BLaER1 (cell line): ENCODE data around the gene PPP1R12A.
"Not testable (repeated sequence)": the region's sequence is repeated elsewhere in the genome, so short reads cannot be mapped to it uniquely, and the experiment has no call there.

ENCODE experiments used
- H3K27ac ChIP-seq: shearing (Covaris generic); formaldehyde crosslinking; 2 replicates; pipeline ENCODE4 v1.8.1; 2022
- H3K27me3 ChIP-seq: shearing (Covaris generic); formaldehyde crosslinking; 2 replicates; pipeline ENCODE4 v1.8.1; 2022
- H3K36me3 ChIP-seq: shearing (Covaris generic); formaldehyde crosslinking; 2 replicates; pipeline ENCODE4 v1.8.1; 2022
- H3K4me1 ChIP-seq: shearing (Covaris generic); formaldehyde crosslinking; 2 replicates; pipeline ENCODE4 v1.8.1; 2022
- H3K4me2 ChIP-seq: shearing (Covaris generic); formaldehyde crosslinking; 2 replicates; pipeline ENCODE4 v1.8.1; 2022
- H3K4me3 ChIP-seq: shearing (Covaris generic); formaldehyde crosslinking; 2 replicates; pipeline ENCODE4 v1.8.1; 2022
- H3K9ac ChIP-seq: shearing (Covaris generic); formaldehyde crosslinking; 2 replicates; pipeline ENCODE4 v1.8.1; 2022
- H3K9me3 ChIP-seq: shearing (Covaris generic); formaldehyde crosslinking; 2 replicates; pipeline ENCODE4 v1.8.1; 2022
- H4K20me1 ChIP-seq: shearing (Covaris generic); formaldehyde crosslinking; 2 replicates; pipeline ENCODE4 v1.8.1; 2022
- Cebpa-rat ChIP-seq: shearing (Covaris generic); IDR thresholded peaks from 2 replicates; pipeline ENCODE4 v1.8.1; 2022

The PPP1R12A gene

DNA sequence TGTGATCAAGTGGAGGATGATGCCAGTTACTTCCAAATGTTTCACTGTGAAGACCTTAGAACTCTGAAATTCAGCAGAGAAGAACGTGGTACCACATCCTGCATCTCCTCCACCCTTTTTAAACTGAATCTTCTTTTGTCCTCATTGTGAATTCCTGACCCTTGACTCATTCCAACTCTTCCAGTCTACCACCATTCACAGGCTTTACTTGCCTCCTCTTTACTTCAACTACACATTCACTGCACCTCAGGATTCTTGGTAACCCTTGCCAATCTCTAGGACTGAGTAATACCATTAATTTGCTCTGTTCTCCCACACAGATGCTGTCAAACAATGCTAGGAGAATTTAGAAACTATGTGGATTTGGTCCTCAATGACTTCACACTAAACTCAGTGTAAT, 37.3 kb downstream of the PPP1R12A start:
- Histone ChIP-seq H3K27me3 (no peaks in the 10 kb centered on the region), H3K36me3 (peaks cover 17% of the 10 kb centered on the region), H3K4me1 (no peaks in the 10 kb centered on the region), H4K20me1 (peaks cover 100% of the 10 kb centered on the region), H3K9me3 (no peaks in the 10 kb centered on the region), H3K4me3 (no peak overlapping the region), H3K9ac (no peak overlapping the region), H3K27ac (no peak overlapping the region), H3K4me2 (no peak overlapping the region)
- no peak for TF ChIP-seq Cebpa-rat

GRCh38 chr12:79895804-79896203, 39.1 kb downstream of the PPP1R12A start:
- Histone ChIP-seq H3K9ac (no peak overlapping the region), H3K4me3 (no peak overlapping the region), H3K36me3 (peaks cover 21% of the 10 kb centered on the region), H3K27me3 (no peaks in the 10 kb centered on the region), H4K20me1 (peaks cover 100% of the 10 kb centered on the region), H3K4me1 (no peaks in the 10 kb centered on the region), H3K4me2 (no peak overlapping the region), H3K27ac (no peak overlapping the region), H3K9me3 (no peaks in the 10 kb centered on the region)
- TF ChIP-seq Cebpa-rat: no peak

GRCh38 chr12:79895071-79895470, 39.8 kb downstream of the PPP1R12A start:
- Histone ChIP-seq H3K4me1 (no peaks in the 10 kb centered on the region), H3K9me3 (no peaks in the 10 kb centered on the region), H3K27me3 (no peaks in the 10 kb centered on the region), H3K27ac (no peak overlapping the region), H3K36me3 (peaks cover 17% of the 10 kb centered on the region; the same call in 1 of the 2 replicates), H3K9ac (no peak overlapping the region), H3K4me3 (no peak overlapping the region), H3K4me2 (no peak overlapping the region), H4K20me1 (peaks cover 100% of the 10 kb centered on the region)
- TF ChIP-seq Cebpa-rat: no peak

- no peak overlapping the region for H3K4me3 ChIP-seq
- no peak for TF ChIP-seq Cebpa-rat
- no peak overlapping the region for H3K27ac ChIP-seq
- no peaks in the 10 kb centered on the region for H3K27me3 ChIP-seq
- peaks cover 2% of the 10 kb centered on the region; the same call in 1 of the 2 replicates for H3K4me1 ChIP-seq
- 0 out of 2 replicates have a peak, but pooled peaks cover 9% of the 10 kb centered on the region for H3K36me3 ChIP-seq
- no peaks in the 10 kb centered on the region for H3K9me3 ChIP-seq
- peaks cover 100% of the 10 kb centered on the region for H4K20me1 ChIP-seq
- no peak overlapping the region for H3K9ac ChIP-seq
- no peak overlapping the region for H3K4me2 ChIP-seq
Observed at GRCh38 chr12:79891506-79892162, 43.3 kb downstream of the PPP1R12A start.

DNA sequence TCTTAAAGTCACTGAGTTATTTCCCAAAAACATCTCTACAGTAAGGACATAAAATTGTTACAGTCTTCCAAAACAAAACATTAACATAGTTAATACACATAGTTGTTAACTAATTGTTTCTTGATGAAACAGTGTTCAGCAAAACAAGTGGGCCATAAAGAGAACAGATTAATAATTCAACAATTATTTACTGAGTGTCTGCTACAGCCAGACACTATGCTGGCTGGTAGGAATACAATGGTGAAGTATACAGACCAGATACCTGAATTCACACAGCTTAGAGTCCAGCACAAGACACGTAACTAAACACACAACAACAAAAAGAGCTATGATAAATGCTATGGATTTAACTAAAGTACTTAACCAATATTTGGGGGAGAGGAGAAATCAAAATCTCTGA, 47.0 kb downstream of the PPP1R12A start:
- H3K27me3 ChIP-seq: no peaks in the 10 kb centered on the region
- H3K36me3 ChIP-seq: peaks cover 12% of the 10 kb centered on the region; the same call in 1 of the 2 replicates
- H3K4me1 ChIP-seq: peaks cover 12% of the 10 kb centered on the region
- TF ChIP-seq Cebpa-rat: no peak
- no peaks in the 10 kb centered on the region for H3K9me3 ChIP-seq
- H4K20me1 ChIP-seq: peaks cover 97% of the 10 kb centered on the region
- H3K27ac ChIP-seq: no peak overlapping the region
- no peak overlapping the region for H3K9ac ChIP-seq
- H3K4me3 ChIP-seq: no peak overlapping the region
- H3K4me2 ChIP-seq: no peak overlapping the region

- no peaks in the 10 kb centered on the region for H3K27me3 ChIP-seq
- no peak overlapping the region for H3K4me2 ChIP-seq
- no peak overlapping the region for H3K9ac ChIP-seq
- no peaks in the 10 kb centered on the region for H3K9me3 ChIP-seq
- H3K27ac ChIP-seq: no peak overlapping the region
- H3K36me3 ChIP-seq: peaks cover 19% of the 10 kb centered on the region
- TF ChIP-seq Cebpa-rat: no peak
- no peak overlapping the region for H3K4me3 ChIP-seq
- peaks cover 97% of the 10 kb centered on the region for H4K20me1 ChIP-seq
- H3K4me1 ChIP-seq: peaks cover 12% of the 10 kb centered on the region
Observed at GRCh38 chr12:79886917-79887519, 47.9 kb downstream of the PPP1R12A start.

- no peak for TF ChIP-seq Cebpa-rat
- Histone ChIP-seq H3K27me3 (no peaks in the 10 kb centered on the region), H3K9ac (no peak overlapping the region), H3K4me2 (peak overlapping the region; percentile 21), H3K27ac (no peak overlapping the region), H3K4me3 (no peak overlapping the region), H3K9me3 (no peaks in the 10 kb centered on the region), H3K36me3 (peaks cover 21% of the 10 kb centered on the region), H4K20me1 (peaks cover 97% of the 10 kb centered on the region), H3K4me1 (peaks cover 12% of the 10 kb centered on the region)
Observed at GRCh38 chr12:79885911-79886490, 48.9 kb downstream of the PPP1R12A start.

DNA sequence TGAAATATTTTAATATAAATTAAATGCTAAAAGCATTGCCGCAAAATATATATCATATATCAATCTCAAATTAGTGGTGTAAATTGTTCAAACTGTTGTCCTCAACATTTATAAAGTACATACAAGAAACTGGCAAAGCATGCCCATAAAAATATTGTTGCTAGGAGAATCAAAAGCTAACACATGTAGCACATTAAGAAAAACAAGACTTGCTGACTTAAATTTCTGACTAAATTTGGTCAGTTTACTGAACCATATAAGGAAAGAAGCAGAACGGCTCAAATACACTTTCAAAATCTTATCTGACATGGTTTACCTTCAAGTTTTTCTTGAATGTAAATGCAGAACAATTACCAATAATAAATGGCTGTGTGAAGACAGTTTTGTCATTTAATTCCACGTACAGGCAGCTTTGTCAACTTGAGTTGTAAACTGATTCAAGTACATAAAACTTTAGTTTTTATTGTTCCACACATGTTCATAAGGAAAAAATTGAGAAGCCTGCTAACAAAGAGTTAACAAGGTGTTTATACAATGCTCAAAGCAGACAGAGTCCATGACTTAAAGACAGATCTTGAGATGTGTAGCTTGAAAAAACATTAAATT, 50.4 kb downstream of the PPP1R12A start:
- Histone ChIP-seq H3K27me3 (no peaks in the 10 kb centered on the region), H3K9ac (no peak overlapping the region), H3K27ac (no peak overlapping the region), H4K20me1 (peaks cover 97% of the 10 kb centered on the region), H3K4me2 (no peak overlapping the region), H3K4me3 (no peak overlapping the region), H3K9me3 (no peaks in the 10 kb centered on the region), H3K4me1 (peaks cover 12% of the 10 kb centered on the region), H3K36me3 (peaks cover 23% of the 10 kb centered on the region)
- TF ChIP-seq Cebpa-rat: no peak

DNA sequence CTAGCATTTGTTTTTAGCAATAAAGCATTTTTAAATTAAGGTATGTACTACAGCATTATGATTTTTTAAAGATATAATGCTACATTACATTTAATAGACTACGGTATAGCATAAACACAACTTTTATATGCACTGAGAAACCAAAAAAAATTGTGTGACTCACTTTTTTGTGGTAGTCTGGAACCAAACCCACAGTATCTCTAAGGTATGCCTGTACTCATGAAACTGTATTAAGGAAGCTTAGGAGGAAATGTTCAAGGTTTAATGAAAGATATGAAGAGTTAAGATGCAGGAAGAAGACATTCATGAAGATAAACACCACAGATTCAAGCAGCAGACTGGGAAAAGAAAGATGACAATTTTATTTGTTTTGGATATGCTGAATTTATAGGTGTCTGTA, 51.7 kb downstream of the PPP1R12A start:
- Histone ChIP-seq H3K27ac (no peak overlapping the region), H3K9me3 (no peaks in the 10 kb centered on the region), H4K20me1 (peaks cover 97% of the 10 kb centered on the region), H3K9ac (no peak overlapping the region), H3K27me3 (no peaks in the 10 kb centered on the region), H3K4me3 (no peak overlapping the region), H3K4me1 (peaks cover 12% of the 10 kb centered on the region), H3K36me3 (peaks cover 29% of the 10 kb centered on the region), H3K4me2 (no peak overlapping the region)
- TF ChIP-seq Cebpa-rat: no peak

- H3K27me3 ChIP-seq: no peaks in the 10 kb centered on the region
- H3K4me3 ChIP-seq: no peak overlapping the region
- H3K36me3 ChIP-seq: peaks cover 42% of the 10 kb centered on the region
- H3K9ac ChIP-seq: no peak overlapping the region
- H4K20me1 ChIP-seq: peaks cover 94% of the 10 kb centered on the region
- peaks cover 7% of the 10 kb centered on the region for H3K4me1 ChIP-seq
- no peak for TF ChIP-seq Cebpa-rat
- no peaks in the 10 kb centered on the region for H3K9me3 ChIP-seq
- no peak overlapping the region for H3K4me2 ChIP-seq
- no peak overlapping the region for H3K27ac ChIP-seq
Observed at GRCh38 chr12:79881351-79881750, 53.5 kb downstream of the PPP1R12A start.

- not testable (repeated sequence) for H3K27ac ChIP-seq
- Histone ChIP-seq H3K36me3 (peaks cover 57% of the 10 kb centered on the region), H4K20me1 (peaks cover 94% of the 10 kb centered on the region)
Observed at GRCh38 chr12:79878506-79878905, 56.4 kb downstream of the PPP1R12A start.

More at GRCh38 chr12:79878506-79878905, 56.4 kb downstream of the PPP1R12A start:
- not testable (repeated sequence) for H3K27me3 ChIP-seq, H3K4me3 ChIP-seq, H3K4me1 ChIP-seq, H3K4me2 ChIP-seq, H3K9me3 ChIP-seq, H3K9ac ChIP-seq
